Measurements from ENCODE around the gene ZNF341.
"Not testable (repeated sequence)": the region's sequence is repeated elsewhere in the genome, so short reads cannot be mapped to it uniquely, and the experiment has no call there.

The ZNF341 gene

DNA sequence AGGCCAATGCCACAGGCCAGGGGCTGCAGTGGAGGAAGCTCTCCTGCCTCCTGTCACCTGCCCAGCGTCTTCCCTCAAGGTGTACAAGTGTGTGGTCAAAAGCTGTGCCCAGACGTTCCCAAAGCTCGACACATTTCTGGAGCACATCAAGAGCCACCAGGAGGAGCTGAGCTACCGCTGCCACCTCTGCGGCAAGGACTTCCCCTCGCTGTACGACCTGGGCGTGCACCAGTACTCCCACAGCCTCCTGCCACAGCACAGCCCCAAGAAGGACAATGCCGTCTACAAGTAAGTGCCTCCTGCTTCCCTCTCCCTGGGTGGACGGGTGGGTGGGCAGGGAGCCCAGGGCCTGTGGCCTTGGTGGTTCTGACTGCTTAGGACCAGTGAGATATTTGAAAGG, 38.2 kb downstream of the ZNF341 start:
- DNase-seq (ENCODE audit: low read depth), result no peak

GRCh38 chr20:33771938-33772337, 40.1 kb downstream of the ZNF341 start:
- no peak for DNase-seq (ENCODE audit: low read depth)

- DNase-seq (ENCODE audit: low read depth), result no peak
Measured at GRCh38 chr20:33772439-33772838, 40.6 kb downstream of the ZNF341 start.

DNA sequence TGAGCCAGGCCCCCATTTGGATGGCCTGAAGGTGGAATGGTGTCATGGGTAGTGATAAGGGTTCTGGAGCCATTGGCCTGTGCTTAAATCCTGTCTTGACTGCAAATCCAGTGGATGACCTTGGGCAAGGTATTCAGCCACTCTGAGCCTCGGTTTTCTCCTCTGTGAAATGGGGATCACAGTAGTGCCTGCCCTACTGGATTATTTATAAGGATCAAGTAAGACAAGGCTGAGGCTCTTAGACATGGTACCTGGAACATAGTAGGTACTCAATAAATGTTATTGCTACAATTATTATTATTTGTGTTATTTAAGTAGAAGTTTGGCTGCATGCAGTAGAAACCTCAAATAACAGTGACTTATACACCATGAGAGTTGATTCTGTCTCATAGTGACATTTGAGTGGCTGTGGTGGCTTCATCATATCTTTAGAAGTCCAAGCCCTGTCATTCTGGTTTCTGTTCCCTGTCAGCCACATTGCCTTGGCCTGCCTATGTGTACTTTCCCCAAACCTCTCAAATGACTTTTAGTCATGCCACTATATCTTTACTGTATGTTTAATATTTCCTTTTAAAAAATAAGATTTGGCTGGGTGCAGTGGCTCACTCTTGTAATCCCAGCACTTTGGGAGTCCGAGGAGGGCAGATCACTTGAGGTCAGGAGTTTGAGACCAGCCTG, 41.8 kb downstream of the ZNF341 start:
- DNase-seq (ENCODE audit: low read depth), result no peak

DNA sequence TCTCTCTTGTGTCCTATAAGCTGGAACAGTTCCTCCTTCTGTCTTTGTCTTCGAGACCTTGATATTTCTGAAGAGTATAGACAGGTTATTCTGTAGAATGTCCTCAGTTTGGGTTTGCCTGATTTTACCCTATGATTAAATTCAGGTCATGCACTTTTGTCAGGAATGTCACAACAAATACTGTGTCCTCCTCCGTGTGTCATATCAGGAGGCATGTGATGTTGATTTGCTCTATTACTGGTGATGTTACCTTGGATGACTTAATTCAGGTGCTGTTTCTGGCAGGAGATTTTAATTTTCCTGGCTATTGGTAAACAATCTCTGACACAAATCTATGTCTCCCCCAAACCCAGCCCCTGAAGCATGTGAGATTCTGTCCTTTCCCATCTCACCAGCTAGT, 46.0 kb downstream of the ZNF341 start:
- DNase-seq (ENCODE audit: low read depth), result no peak

- no peak for DNase-seq (ENCODE audit: low read depth)
Measured at GRCh38 chr20:33781133-33781532, 49.3 kb downstream of the ZNF341 start.

- no peak for DNase-seq (ENCODE audit: low read depth)
Measured at GRCh38 chr20:33781945-33782344, 50.1 kb downstream of the ZNF341 start.

DNA sequence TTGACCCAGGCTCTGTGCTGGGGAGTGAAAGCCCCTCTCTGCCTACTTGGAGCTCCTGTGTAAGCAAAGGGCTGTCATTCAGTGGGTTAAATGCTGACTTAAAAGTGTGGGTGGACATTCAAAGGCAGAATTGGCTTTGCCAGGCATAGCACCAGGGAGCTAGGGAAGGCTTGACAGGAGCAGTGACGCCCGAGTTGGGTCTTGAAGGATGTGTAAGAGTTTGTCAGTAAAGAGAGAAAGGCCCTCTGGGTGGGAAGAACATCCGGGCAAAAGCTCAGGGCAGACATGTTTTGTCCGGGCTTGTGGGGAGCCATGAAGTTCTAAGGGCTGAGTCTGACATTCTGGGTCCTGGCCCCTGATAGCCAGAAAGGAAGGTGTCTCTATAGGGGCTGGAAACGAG, 51.5 kb downstream of the ZNF341 start:
- no peak for DNase-seq (ENCODE audit: low read depth)

DNA sequence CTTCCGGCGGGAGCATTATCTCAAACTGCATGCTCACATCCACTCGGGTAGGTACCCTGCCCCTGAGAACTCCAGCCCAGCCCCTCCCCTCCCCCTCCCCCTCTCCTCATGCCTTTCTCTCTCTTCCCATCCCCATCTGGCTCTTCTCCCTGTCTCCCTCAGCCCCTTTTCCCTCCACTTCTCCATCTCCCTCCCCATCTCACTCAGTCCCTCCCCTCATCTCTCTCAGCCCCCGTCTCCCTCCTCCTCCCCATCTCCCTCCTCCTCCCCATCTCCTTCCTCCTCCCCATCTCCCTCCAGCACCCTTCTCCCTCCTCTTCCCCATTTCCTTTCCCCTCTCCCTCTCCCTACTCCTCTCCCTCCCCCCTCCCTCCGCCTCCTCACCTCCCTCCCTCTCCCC, 52.0 kb downstream of the ZNF341 start:
- DNase-seq (ENCODE audit: low read depth), result no peak

GRCh38 chr20:33784225-33784624, 52.4 kb downstream of the ZNF341 start:
- no peak for DNase-seq (ENCODE audit: low read depth)

DNA sequence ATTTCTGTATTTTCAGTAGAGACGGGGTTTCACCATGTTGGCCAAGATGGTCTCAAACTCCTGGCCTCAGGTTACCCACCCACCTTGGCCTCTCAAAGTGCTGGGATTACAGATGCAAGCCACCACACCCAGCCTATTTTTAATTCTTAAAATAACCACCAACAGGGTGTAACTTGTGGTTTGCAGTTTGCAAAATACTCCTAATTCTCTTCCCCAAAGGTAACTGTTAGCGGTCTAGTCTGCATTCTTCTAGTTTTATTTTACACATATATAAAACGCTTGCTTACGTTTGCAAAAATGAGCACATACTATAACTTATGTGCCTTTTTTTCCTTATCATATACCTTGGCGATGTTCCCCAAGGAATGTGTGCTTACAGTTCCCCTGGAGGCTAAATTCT, 53.7 kb downstream of the ZNF341 start:
- no peak for DNase-seq (ENCODE audit: low read depth)

DNA sequence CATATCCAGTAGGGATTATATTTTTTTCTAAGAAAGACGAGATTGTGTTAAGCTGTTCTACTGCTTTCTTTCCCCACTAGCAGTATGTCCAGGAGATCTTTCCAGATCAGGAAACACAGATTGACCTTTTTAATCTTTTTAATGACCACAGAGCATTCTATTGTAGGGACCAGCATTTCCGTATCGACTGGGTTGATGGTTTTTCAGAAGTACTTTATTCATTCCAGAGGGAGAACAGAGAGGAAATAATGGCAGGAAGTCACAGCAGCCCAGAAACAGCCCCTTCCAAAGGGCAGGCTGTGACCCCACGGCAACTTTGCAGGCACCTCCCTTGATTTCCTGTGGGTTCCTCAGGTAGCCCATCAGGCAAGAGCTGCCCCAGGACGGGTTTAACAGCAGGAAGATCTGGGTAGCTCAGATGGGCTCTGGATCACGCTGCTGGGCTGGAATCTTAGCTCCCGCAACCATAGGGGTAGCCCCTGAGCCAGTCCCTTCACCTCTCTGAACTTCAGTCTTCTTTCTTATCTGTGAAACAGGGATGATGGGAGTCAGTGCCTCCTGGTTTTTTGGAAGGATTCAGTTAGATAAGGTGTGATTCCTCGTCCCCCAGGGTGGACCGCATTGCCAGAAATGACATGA, 55.6 kb downstream of the ZNF341 start:
- no peak for DNase-seq (ENCODE audit: low read depth)

- no peak for DNase-seq (ENCODE audit: low read depth)
Measured at GRCh38 chr20:33788351-33789049, 56.7 kb downstream of the ZNF341 start.

DNA sequence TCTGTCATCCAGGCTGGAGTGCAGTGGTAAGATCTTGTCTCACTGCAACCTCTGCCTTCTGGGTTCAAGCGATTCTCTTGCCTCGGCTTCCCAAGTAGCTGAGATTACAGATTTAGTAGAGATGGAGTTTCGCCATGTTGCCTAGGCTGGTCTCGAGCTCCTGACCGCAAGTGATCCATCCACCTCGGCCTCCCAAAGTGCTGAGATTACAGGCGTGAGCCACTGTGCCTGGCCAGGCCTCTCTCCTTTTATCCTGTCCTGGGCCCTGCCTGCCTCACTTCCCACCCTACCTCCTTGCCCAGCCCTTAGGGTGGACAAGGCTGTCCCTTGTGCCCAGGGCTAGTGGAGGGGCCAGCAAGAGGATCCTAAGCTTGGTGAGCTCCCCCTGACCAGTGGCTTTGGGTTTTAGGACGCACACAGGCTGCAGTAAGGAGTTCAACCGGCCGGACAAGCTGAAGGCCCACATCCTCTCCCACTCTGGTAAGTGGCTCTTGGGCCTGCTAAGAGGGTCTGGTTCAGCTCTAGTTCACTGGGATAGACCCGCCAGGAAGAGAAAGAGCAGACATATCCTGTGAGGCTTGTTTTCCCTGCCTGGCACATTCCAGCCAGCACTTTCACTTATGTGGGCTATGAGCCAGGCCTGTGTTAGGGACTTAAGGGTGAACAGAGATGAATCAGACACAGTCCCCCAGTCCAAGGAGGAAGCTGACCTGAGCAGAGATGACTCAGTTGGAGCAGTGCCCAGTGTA, 57.5 kb downstream of the ZNF341 start:
- no peak for DNase-seq (ENCODE audit: low read depth)

- no peak for DNase-seq (ENCODE audit: low read depth)
Measured at GRCh38 chr20:33789858-33790182, 58.0 kb downstream of the ZNF341 start.

- DNase-seq (ENCODE audit: low read depth), result no peak
Measured at GRCh38 chr20:33790566-33790965, 58.8 kb downstream of the ZNF341 start.

- DNase-seq (ENCODE audit: low read depth), result no peak
Measured at GRCh38 chr20:33791021-33791420, 59.2 kb downstream of the ZNF341 start.

GRCh38 chr20:33791540-33791939, 59.7 kb downstream of the ZNF341 start:
- no peak for DNase-seq (ENCODE audit: low read depth)

- peak; percentile 33 for DNase-seq (ENCODE audit: low read depth)
Measured at GRCh38 chr20:33791959-33792597, 60.3 kb downstream of the ZNF341 start.

DNA sequence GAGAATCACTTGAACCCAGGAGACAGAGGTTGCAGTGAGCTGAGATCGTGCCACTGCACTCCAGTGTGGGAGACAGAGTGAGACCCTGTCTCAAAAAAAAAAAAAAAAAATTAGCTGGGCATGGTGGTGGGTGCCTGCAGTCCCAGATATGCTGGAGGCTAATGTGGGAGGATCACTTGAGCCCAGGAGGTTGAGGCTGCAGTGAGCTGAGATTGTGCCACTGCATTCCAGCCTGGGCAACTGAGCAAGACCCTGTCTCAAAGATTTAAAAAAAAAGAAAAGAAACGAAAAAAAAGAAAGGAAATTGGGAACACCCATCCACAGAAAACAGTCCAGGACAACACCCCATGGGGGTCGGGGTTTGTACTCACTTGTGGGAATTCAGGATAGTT, 60.8 kb downstream of the ZNF341 start:
- not testable (repeated sequence) for DNase-seq (ENCODE audit: low read depth)

DNA sequence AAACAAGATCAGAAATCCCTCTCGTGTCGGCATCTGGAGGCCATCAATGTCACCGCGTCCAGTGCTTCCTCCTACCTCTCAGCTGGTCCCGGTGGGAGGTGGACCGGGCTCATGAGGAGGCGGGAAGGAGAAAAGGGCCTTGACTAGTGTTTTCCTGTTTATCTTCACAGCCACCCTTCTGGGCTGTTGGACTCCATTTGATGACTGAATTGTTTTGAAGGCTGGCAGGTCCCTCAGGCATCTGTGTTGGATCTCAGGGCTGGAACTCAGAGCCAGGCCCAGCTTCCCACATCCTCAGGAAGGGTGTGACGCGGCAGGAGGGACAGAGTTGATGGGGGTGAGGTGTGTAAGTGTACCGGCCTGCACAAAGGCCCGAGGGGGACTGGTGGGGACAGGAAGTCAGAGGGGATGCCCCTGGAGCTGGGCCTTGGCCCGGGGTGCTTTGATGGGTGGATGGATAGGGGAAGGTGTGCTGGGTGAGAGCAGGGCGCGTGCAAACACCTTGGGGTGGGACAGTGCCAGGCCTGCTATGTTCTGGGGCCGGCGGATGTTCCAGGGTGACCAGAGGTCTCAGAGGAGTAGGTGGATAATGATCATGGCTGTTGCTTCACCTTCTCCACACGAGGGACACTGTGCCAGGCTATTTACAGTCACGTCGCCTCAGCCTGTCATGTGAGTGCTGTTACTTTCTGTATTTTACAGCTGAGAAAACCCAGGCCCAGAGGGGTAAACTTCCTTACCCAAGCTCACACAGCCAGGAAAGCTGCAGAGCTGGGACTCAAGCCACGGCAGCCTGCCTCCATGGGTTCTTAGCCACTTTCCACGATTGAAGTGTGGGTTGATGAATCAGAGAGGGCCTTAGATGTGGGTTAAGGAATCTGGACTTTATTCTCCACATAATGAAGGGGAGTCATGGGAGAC, 61.5 kb downstream of the ZNF341 start:
- no peak for DNase-seq (ENCODE audit: low read depth)

Data from stimulated activated CD8-positive, alpha-beta memory T cell treated with anti-CD3 and anti-CD28 coated beads, Interleukin-4, amount 100 ng/mL, for 24 hours (primary cell).